A549 (cell line): Measurements from ENCODE around the gene RNU1-4. TPM values are rescaled to one million over a fixed set of nuclear protein-coding genes. Genes with fewer than 3 reads are reported as not detected.
"Not testable (repeated sequence)": the region's sequence is repeated elsewhere in the genome, so short reads cannot be mapped to it uniquely, and the experiment has no call there.

Experiments used
- ATAC-seq, 2 experiments: fragments of 200-7000 bp in 1 of 2; fragments of >200 bp in 1 of 2; cut with Nextera tagmentation in 1 of 2; cut with Tn5 transposase in 1 of 2; 3 replicates each; pipeline versions ENCODE4 v1.8.0 to v1.9.1; 2018 to 2020; ENCODE audit warnings: mild to moderate bottlenecking in 1 of 2, moderate library complexity in 1 of 2
- CTCF ChIA-PET: fragments of 300-600 bp; sonication (Branson Sonifier 250); formaldehyde crosslinking; extraction: SDS; loops from one replicate; lab custom pipeline; 2021; ENCODE audit warnings: antibody characterized with exemption, inconsistent platforms; lab: Yijun Ruan, JAX
- POLR2A ChIA-PET: fragments of 350-600 bp; formaldehyde crosslinking; extraction: SDS; loops from one replicate; lab custom pipeline; 2021; ENCODE audit warnings: antibody characterized with exemption, inconsistent platforms; lab: Yijun Ruan, JAX
- DNase-seq, 2 experiments: peaks; one replicate each; pipeline versions ENCODE4 v3.0.0 to v3.0.0-alpha.2; 2011 to 2016; ENCODE audit warnings: low read depth in 1 of 2, low spot score in 1 of 2
- FAIRE-seq: peaks from 2 replicates; lab custom pipeline; 2011; peaks lifted over from hg19 to GRCh38; lab: Jason Lieb, UNC
- H3K27ac ChIP-seq, 2 experiments: fragments of >200 bp; sonication (Bioruptor Twin); formaldehyde crosslinking; 3 replicates each; pipeline ENCODE4 v1.5.1; 2016 to 2017
- H3K4me1 ChIP-seq: fragments of >200 bp; sonication (Bioruptor Twin); formaldehyde crosslinking; 3 replicates; pipeline ENCODE4 v1.6.1; 2016
- H3K4me2 ChIP-seq: fragments of >200 bp; sonication (Bioruptor Twin); formaldehyde crosslinking; 3 replicates; pipeline ENCODE4 v1.6.1; 2016
- H3K4me3 ChIP-seq: fragments of >200 bp; sonication (Bioruptor Twin); formaldehyde crosslinking; 3 replicates; pipeline ENCODE4 v1.5.1; 2016
- H3K9me3 ChIP-seq: fragments of >200 bp; sonication (Bioruptor Twin); formaldehyde crosslinking; 3 replicates; pipeline ENCODE4 v1.6.1; 2016
- WGBS: methylation state at CpG from one replicate; pipeline ENCODE4 v1.1.6; 2017; ENCODE audit errors: missing lambda C conversion rate; 5-methylcytosine and 5-hydroxymethylcytosine counted together
- polyA plus RNA-seq, 4 experiments: library from polyadenylated mRNA; depleted of rRNA in 3 of 4; stranded (reverse); fragments of >200 nt; fragmentation: RNase III in 1 of 4; extraction: RNeasy Plus Mini Kit Qiagen cat#74134 plus additional on column Dnase treatment in 1 of 4; gene quantifications; 2 replicates in 3 of 4; 3 replicates in 1 of 4; pipeline ENCODE4 v1.2.3, GENCODE V29; 2011 to 2017

RNU1-4 gene
- polyA plus RNA-seq, 2 of the 4 experiments (the other 2 are of a cell fraction), result 6.6 to 56.2 TPM

DNA sequence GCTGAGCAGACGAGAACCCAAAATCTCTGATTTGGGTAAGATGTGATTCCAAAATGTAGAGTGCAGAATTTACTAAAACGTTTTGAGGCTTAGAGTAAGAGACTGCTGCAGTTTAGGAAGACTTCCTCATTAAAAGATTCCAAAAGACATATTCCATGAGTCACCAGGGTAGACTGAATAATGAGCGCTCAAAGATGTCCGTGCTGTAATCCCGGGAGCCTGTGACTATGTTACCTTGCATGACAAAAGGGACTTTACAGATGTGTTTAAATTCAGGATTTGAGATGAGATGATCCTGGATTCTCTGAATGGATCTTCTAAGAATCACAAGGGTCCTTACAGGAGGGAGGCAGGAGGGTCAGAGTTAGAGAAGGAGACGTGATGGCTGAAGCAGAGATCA lies 33.4 kb downstream of the RNU1-4 start:
- DNase-seq, H3K9me3 ChIP-seq, H3K27ac ChIP-seq, H3K4me3 ChIP-seq, POLR2A ChIA-PET, FAIRE-seq, ATAC-seq, CTCF ChIA-PET: not testable (repeated sequence)
- peaks cover 24% of the 10 kb centered on the region for H3K4me1 ChIP-seq
- H3K4me2 ChIP-seq, result 0 out of 3 replicates have a peak overlapping the region, but pooled peaks have one; percentile 45
- WGBS, result 63% methylated on average over 3 of the region's 6 CpGs

- FAIRE-seq, H3K9me3 ChIP-seq, DNase-seq, POLR2A ChIA-PET, CTCF ChIA-PET, H3K4me3 ChIP-seq, H3K27ac ChIP-seq, ATAC-seq, H3K4me2 ChIP-seq: not testable (repeated sequence)
- 89% methylated on average over 8 of the region's 14 CpGs for WGBS
- H3K4me1 ChIP-seq, result peaks cover 24% of the 10 kb centered on the region
Observed at GRCh38 chr1:16774773-16775172, 34.5 kb downstream of the RNU1-4 start.

DNA sequence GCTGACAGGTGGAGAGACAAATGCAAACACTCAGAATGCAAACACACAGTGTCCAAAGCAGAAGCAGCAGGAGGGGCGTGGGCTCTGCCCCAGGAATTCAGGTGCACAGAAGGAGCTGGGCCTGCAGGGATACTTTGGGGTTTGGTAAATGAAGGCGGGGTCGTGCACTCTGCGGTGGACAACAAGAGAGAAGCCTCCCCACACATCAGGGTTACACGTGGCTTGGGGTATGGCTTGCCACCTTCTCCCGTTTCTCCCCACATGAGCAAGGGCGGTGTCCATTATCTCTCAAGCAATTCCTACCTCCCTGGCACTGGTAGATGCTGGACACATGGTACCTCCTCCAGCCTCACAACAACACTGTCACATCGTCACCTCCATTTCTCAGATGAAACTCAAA lies 35.0 kb downstream of the RNU1-4 start:
- WGBS, result 80% methylated on average over 8 of the region's 8 CpGs
- H3K4me3 ChIP-seq, H3K9me3 ChIP-seq, FAIRE-seq, DNase-seq, CTCF ChIA-PET, H3K4me2 ChIP-seq, POLR2A ChIA-PET, H3K27ac ChIP-seq, ATAC-seq: not testable (repeated sequence)
- peaks cover 20% of the 10 kb centered on the region for H3K4me1 ChIP-seq

GRCh38 chr1:16776248-16776647 lies 35.9 kb downstream of the RNU1-4 start:
- DNase-seq, CTCF ChIA-PET, H3K4me3 ChIP-seq, FAIRE-seq, ATAC-seq, H3K9me3 ChIP-seq, POLR2A ChIA-PET, H3K27ac ChIP-seq, H3K4me2 ChIP-seq: not testable (repeated sequence)
- WGBS, result 90% methylated on average over 3 of the region's 8 CpGs
- H3K4me1 ChIP-seq, result peaks cover 12% of the 10 kb centered on the region

- FAIRE-seq, CTCF ChIA-PET, DNase-seq, H3K4me2 ChIP-seq, H3K9me3 ChIP-seq, POLR2A ChIA-PET, ATAC-seq, H3K4me3 ChIP-seq, H3K27ac ChIP-seq: not testable (repeated sequence)
- 82% methylated on average over 5 of the region's 5 CpGs for WGBS
- peaks cover 11% of the 10 kb centered on the region for H3K4me1 ChIP-seq
Observed at GRCh38 chr1:16776835-16777234, 36.5 kb downstream of the RNU1-4 start.

DNA sequence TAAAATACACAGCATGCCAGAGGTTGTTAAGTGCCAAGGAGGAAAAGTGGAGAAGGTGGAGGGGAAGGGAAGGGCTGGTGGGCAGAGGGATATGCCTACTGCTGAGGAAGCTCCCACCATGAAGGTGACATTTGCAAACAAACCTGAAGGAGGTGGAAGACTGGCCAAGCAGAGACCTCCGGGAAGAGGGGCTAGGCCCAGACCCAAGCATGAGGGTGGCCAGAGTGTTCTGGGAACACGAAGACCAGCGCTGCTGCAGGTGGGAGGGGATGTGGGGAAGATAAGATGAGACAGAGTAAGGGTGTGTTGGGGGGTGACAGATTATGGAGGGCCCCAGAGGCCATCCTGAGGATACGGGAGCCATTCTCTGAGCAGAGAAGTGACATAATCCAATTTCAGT lies 37.5 kb downstream of the RNU1-4 start:
- POLR2A ChIA-PET, H3K9me3 ChIP-seq, H3K4me2 ChIP-seq, H3K4me1 ChIP-seq, ATAC-seq, DNase-seq, H3K4me3 ChIP-seq, CTCF ChIA-PET, FAIRE-seq, H3K27ac ChIP-seq: not testable (repeated sequence)
- WGBS, result 82% methylated on average over 4 of the region's 4 CpGs

DNA sequence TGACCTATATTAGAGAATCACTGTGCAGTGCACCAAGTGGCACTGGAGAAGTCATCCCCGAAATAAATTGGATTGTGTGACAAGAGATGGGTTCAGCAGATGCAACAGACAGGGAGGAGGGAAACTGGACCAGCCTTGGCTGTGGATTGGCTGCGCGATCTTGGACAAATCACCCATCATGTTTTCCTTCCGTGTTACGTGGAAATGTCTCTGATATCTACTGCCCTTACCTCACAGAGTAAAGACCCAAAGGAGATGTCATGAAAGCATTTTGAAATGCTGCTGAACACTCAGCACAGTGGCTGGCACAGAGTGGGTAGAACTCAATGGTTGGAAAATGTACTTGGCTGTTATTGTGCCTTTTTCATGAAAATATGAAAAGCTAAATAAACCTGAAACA lies 39.2 kb downstream of the RNU1-4 start:
- POLR2A ChIA-PET, ATAC-seq, CTCF ChIA-PET, H3K9me3 ChIP-seq, H3K4me1 ChIP-seq, H3K27ac ChIP-seq, DNase-seq, FAIRE-seq, H3K4me3 ChIP-seq, H3K4me2 ChIP-seq: not testable (repeated sequence)
- 78% methylated on average over 5 of the region's 5 CpGs for WGBS

DNA sequence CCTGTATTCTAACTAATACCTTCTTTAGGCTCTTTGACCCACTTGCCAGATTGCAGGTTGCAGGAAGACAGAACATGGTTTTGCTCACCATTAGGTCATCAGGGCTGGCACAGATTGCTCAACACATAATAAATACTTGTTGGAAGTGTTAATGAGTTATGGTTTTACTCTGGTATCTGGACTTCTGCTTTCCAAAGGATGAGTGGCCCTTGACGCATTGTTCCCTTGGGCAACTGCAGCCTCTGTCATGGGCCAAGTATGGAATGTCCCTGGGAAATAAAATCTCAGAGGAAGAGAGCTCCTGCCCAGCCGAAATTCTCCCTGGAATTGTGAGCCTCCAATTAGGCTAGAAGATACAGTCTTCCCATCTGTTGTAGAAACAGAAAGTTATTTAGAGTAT lies 40.7 kb downstream of the RNU1-4 start:
- DNase-seq, H3K9me3 ChIP-seq, H3K4me1 ChIP-seq, H3K27ac ChIP-seq, H3K4me3 ChIP-seq, POLR2A ChIA-PET, CTCF ChIA-PET, H3K4me2 ChIP-seq, ATAC-seq, FAIRE-seq: not testable (repeated sequence)
- no CpG with 5 or more reads among the region's 2 CpGs for WGBS

DNA sequence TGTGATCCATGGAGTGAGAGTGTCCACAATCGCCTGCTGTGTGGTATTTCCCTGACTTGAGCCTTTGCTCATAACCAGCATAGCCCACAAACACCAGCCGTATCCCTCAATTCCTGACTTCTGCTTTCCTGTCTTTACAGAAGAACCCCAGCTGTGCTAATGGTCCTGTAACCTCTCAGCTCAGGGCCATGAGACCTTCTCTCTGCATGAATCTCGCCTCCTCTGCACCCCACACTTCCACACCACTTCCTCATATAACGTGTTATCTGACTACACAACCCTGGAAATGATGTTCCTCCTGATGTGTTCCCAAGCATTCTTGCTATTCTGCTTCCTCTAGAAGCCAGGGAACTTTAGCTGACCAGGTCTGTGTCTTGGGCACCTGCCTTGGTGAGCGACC lies 41.3 kb downstream of the RNU1-4 start:
- DNase-seq, H3K4me2 ChIP-seq, POLR2A ChIA-PET, FAIRE-seq, CTCF ChIA-PET, H3K9me3 ChIP-seq, H3K27ac ChIP-seq, H3K4me1 ChIP-seq, H3K4me3 ChIP-seq: not testable (repeated sequence)
- WGBS, result 63% methylated on average over 5 of the region's 5 CpGs
- ATAC-seq, result peak in 1 of 2 experiments; percentile 24; a peak in 2 of 6 replicates

DNA sequence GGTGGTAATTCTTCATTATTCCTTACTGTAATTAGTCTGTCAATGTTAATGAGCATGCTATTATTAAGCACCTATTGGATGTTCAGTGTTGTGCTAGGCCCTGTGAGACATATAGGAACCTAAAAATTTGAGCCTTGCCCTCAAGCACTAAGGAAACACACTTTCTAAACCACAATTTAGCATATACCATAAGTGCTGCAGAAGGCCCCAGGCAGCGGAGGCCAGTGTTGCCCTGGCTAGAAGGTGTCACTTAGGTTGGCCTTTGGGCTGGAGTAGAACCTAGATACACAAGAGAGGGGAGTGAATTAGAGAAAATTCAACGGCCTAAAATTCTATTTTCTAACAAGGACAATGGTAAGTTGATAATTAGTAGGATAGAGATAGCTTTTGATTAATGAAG lies 44.6 kb downstream of the RNU1-4 start:
- FAIRE-seq, H3K27ac ChIP-seq, ATAC-seq, CTCF ChIA-PET, H3K4me1 ChIP-seq, POLR2A ChIA-PET, H3K4me3 ChIP-seq, H3K9me3 ChIP-seq, DNase-seq, H3K4me2 ChIP-seq: not testable (repeated sequence)
- WGBS, result no CpG with 5 or more reads among the region's 2 CpGs

- CTCF ChIA-PET, POLR2A ChIA-PET, DNase-seq, FAIRE-seq, H3K4me2 ChIP-seq, H3K9me3 ChIP-seq, H3K4me3 ChIP-seq, ATAC-seq, H3K4me1 ChIP-seq, H3K27ac ChIP-seq: not testable (repeated sequence)
- WGBS, result 81% methylated on average over 3 of the region's 4 CpGs
Observed at GRCh38 chr1:16786362-16786761, 46.0 kb downstream of the RNU1-4 start.

DNA sequence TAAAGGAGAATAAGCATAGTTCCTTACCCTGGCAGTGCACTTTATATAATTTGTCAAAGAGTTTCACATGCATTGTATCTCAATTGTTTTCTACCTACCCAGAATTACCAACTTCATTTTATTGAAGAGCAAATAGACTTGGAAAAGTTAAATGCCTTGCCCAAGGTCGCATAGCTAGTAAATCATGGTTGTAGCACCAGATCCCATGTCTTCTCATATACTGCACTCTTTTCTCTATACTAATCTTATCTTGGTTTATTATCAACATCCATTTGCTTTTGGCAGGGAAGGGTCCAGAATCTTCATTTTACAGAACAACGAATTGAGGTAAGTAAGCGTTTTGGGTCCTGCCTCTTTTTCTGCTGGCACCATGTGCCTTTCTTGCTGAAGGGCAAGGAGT lies 46.9 kb downstream of the RNU1-4 start:
- H3K4me2 ChIP-seq, H3K4me1 ChIP-seq, H3K9me3 ChIP-seq, ATAC-seq, POLR2A ChIA-PET, CTCF ChIA-PET, FAIRE-seq, H3K27ac ChIP-seq, DNase-seq, H3K4me3 ChIP-seq: not testable (repeated sequence)
- WGBS, result 81% methylated on average over 3 of the region's 3 CpGs
